Neural progenitor cell (in vitro differentiated cells): Measurements from ENCODE around the gene TTYH2. TPM values are rescaled to one million over a fixed set of nuclear protein-coding genes. Genes with fewer than 3 reads are reported as not detected.

Experiments used
- DNase-seq: peaks from one replicate; pipeline ENCODE4 v3.0.0-alpha.2; 2016; ENCODE audit warnings: low spot score
- H2AFZ ChIP-seq: fragments of 200-600 bp; sonication (generic); replicated peaks from 2 replicates; pipeline ENCODE4 v1.6.1; 2016; ENCODE audit warnings: antibody characterized with exemption
- H3F3A ChIP-seq: fragments of 200-600 bp; sonication (generic); 2 replicates; pipeline ENCODE4 v1.6.1; 2016; ENCODE audit warnings: antibody characterized with exemption, low read depth
- H3K27ac ChIP-seq: fragments of 200-600 bp; sonication (generic); 2 replicates; pipeline ENCODE4 v1.5.1; 2016; ENCODE audit warnings: mild to moderate bottlenecking
- H3K27me3 ChIP-seq: fragments of 200-600 bp; sonication (generic); 2 replicates; pipeline ENCODE4 v1.6.1; 2016; ENCODE audit warnings: mild to moderate bottlenecking, moderate library complexity
- H3K36me3 ChIP-seq: fragments of 200-600 bp; sonication (generic); 2 replicates; pipeline ENCODE4 v1.5.1; 2016
- H3K4me1 ChIP-seq: fragments of 200-600 bp; sonication (generic); 2 replicates; pipeline ENCODE4 v1.6.1; 2016; ENCODE audit warnings: mixed run types
- H3K4me2 ChIP-seq: fragments of 200-600 bp; sonication (generic); 2 replicates; pipeline ENCODE4 v1.6.1; 2016
- H3K4me3 ChIP-seq: fragments of 200-600 bp; sonication (generic); 2 replicates; pipeline ENCODE4 v1.5.1; 2016
- H3K79me2 ChIP-seq: fragments of 200-600 bp; sonication (generic); 2 replicates; pipeline ENCODE4 v1.6.1; 2016; ENCODE audit warnings: low read depth
- H3K9ac ChIP-seq: fragments of 200-600 bp; sonication (generic); 2 replicates; pipeline ENCODE4 v1.6.1; 2016
- H3K9me3 ChIP-seq: fragments of 200-600 bp; sonication (generic); 2 replicates; pipeline ENCODE4 v1.5.1; 2016; ENCODE audit warnings: low read depth
- H4K20me1 ChIP-seq: fragments of 200-600 bp; sonication (generic); 2 replicates; pipeline ENCODE4 v1.6.1; 2016; ENCODE audit warnings: low read depth
- H3K27ac Mint-ChIP-seq: 3 replicates; pipeline ENCODE4 v1.8.0; 2021; ENCODE audit warnings: mixed read lengths
- H3K27me3 Mint-ChIP-seq: 2 replicates; pipeline ENCODE4 v1.8.0; 2022; ENCODE audit warnings: low read depth, mild to moderate bottlenecking, inconsistent platforms, moderate library complexity, mixed read lengths; ENCODE audit not compliant: insufficient read depth
- H3K36me3 Mint-ChIP-seq: 3 replicates; pipeline ENCODE4 v1.8.0; 2021; ENCODE audit warnings: mixed read lengths
- H3K4me1 Mint-ChIP-seq: 3 replicates; pipeline ENCODE4 v1.8.0; 2021; ENCODE audit warnings: mixed read lengths
- H3K4me3 Mint-ChIP-seq: 3 replicates; pipeline ENCODE4 v1.8.0; 2021; ENCODE audit warnings: mild to moderate bottlenecking, moderate library complexity, mixed read lengths
- H3K9me3 Mint-ChIP-seq: 3 replicates; pipeline ENCODE4 v1.8.0; 2020; ENCODE audit warnings: mixed read lengths
- CTCF ChIP-seq: fragments of 200-600 bp; sonication (generic); IDR thresholded peaks from 2 replicates; pipeline ENCODE4 v1.5.1; 2017; ENCODE audit warnings: antibody characterized with exemption, mild to moderate bottlenecking
- EZH2 ChIP-seq: fragments of 200-600 bp; sonication (generic); IDR thresholded peaks from 2 replicates; pipeline ENCODE4 v1.6.1; 2017; ENCODE audit warnings: antibody characterized with exemption, mild to moderate bottlenecking, moderate library complexity
- EZH2phosphoT487 ChIP-seq: fragments of 200-600 bp; sonication (generic); IDR thresholded peaks from 2 replicates; pipeline ENCODE4 v1.6.1; 2017; ENCODE audit warnings: antibody characterized with exemption
- total RNA-seq: library from RNA; depleted of rRNA; stranded (reverse); fragments of >200 nt; gene quantifications from 2 replicates; pipeline ENCODE4 v1.2.3, GENCODE V29; 2015; ENCODE audit warnings: low replicate concordance

TTYH2 gene
- total RNA-seq, 1 donor from 2014 or later = 5.8 TPM

GRCh38 chr17:74267579-74267978 is 54.2 kb downstream of the TTYH2 start:
- H3K4me2 ChIP-seq = no peak overlapping the region
- H3K27ac ChIP-seq = no peak overlapping the region
- no peak overlapping the region for H2AFZ ChIP-seq
- H3K79me2 ChIP-seq = no peaks in the 10 kb centered on the region
- peaks cover 8% of the 10 kb centered on the region for H3F3A ChIP-seq
- Mint-ChIP-seq H3K27ac (no peak overlapping the region), H3K9me3 (no peaks in the 10 kb centered on the region), H3K27me3 (peaks cover 16% of the 10 kb centered on the region), H3K4me3 (no peak overlapping the region), H3K4me1 (peaks cover 42% of the 10 kb centered on the region), H3K36me3 (no peaks in the 10 kb centered on the region)
- H3K4me1 ChIP-seq = peaks cover 18% of the 10 kb centered on the region
- H3K9me3 ChIP-seq = no peaks in the 10 kb centered on the region
- H3K9ac ChIP-seq = no peak overlapping the region
- H3K27me3 ChIP-seq = no peaks in the 10 kb centered on the region
- H4K20me1 ChIP-seq = no peaks in the 10 kb centered on the region
- TF ChIP-seq EZH2phosphoT487 (no peak), CTCF (no peak), EZH2 (no peak)
- H3K4me3 ChIP-seq = no peak overlapping the region
- DNase-seq = no peak
- no peaks in the 10 kb centered on the region for H3K36me3 ChIP-seq

GRCh38 chr17:74267987-74268499 is 54.7 kb downstream of the TTYH2 start:
- Mint-ChIP-seq H3K4me3 (peak overlapping the region; percentile 11), H3K9me3 (no peaks in the 10 kb centered on the region), H3K27ac (no peak overlapping the region), H3K36me3 (no peaks in the 10 kb centered on the region), H3K27me3 (peaks cover 16% of the 10 kb centered on the region), H3K4me1 (peaks cover 44% of the 10 kb centered on the region)
- no peaks in the 10 kb centered on the region for H3K27me3 ChIP-seq
- H3K79me2 ChIP-seq = no peaks in the 10 kb centered on the region
- peaks cover 20% of the 10 kb centered on the region for H3K4me1 ChIP-seq
- no peak overlapping the region for H3K9ac ChIP-seq
- no peak overlapping the region for H3K27ac ChIP-seq
- no peak for TF ChIP-seq CTCF
- no peak for TF ChIP-seq EZH2
- no peak for TF ChIP-seq EZH2phosphoT487
- no peak overlapping the region for H3K4me3 ChIP-seq
- no peak for DNase-seq
- peaks cover 12% of the 10 kb centered on the region for H3F3A ChIP-seq
- no peaks in the 10 kb centered on the region for H3K9me3 ChIP-seq
- no peaks in the 10 kb centered on the region for H3K36me3 ChIP-seq
- H2AFZ ChIP-seq = no peak overlapping the region
- H3K4me2 ChIP-seq = no peak overlapping the region
- no peaks in the 10 kb centered on the region for H4K20me1 ChIP-seq

- no peak for DNase-seq
- Histone ChIP-seq H3K27ac (no peak overlapping the region), H3K36me3 (no peaks in the 10 kb centered on the region), H3K4me2 (no peak overlapping the region), H3K79me2 (no peaks in the 10 kb centered on the region), H3K9ac (no peak overlapping the region), H3K4me1 (peaks cover 20% of the 10 kb centered on the region), H3K4me3 (no peak overlapping the region), H3F3A (peaks cover 15% of the 10 kb centered on the region), H4K20me1 (no peaks in the 10 kb centered on the region), H3K27me3 (peaks cover 5% of the 10 kb centered on the region), H3K9me3 (no peaks in the 10 kb centered on the region), H2AFZ (no peak overlapping the region)
- H3K27ac Mint-ChIP-seq = peak overlapping the region; percentile 72
- TF ChIP-seq EZH2phosphoT487 (no peak), EZH2 (no peak), CTCF (no peak)
- peaks cover 48% of the 10 kb centered on the region for H3K4me1 Mint-ChIP-seq
- no peaks in the 10 kb centered on the region for H3K36me3 Mint-ChIP-seq
- H3K4me3 Mint-ChIP-seq = peak overlapping the region; percentile 11
- no peaks in the 10 kb centered on the region for H3K9me3 Mint-ChIP-seq
- H3K27me3 Mint-ChIP-seq = peaks cover 17% of the 10 kb centered on the region
Observed at GRCh38 chr17:74268558-74268957, 55.2 kb downstream of the TTYH2 start.
